Measurements from ENCODE around the gene GTF3C5. TPM values are rescaled to one million over a fixed set of nuclear protein-coding genes. Genes with fewer than 3 reads are reported as not detected.

The GTF3C5 gene
- total RNA-seq, 1 donor from 2014 or later = 46.4 TPM

DNA sequence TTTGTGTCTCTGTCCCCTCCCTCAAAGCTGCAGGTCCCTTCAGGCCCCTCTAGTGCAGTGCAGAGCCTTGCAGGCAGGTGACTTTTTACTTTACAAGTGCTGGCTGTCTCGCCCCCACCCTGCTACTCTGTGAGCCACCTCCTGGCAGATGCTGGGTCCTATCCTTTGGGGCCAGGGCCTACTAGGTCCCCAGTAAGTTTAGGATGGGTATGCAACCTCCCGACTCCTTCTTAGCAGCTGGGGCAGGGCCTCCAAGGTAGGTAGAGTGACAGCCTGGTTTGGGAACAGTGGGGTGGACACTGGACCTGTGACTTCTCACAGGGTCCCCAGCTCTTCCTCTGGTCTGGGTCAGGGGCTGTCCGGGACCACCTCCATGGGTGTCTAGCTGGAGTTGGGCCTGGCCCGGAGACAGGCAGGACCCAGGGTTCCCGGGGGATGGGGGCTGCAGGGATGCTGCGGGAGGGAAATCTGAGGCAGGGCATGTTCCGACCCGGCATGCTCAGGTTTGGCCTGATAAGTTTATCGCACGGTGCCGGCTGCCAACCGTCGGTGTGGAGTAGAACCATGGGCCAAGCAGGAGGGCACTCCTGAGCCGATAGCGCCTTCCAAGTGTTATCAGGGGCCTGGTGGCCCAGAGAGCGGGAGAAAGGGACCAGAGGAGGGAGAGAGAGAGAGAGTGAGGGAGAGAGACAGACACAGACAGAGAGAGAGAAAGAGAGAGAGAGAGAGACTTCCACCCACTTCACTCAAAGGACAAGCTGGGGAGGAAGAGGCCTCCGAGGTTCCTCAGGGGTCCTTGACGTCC lies 31.8 kb upstream of the GTF3C5 start:
- Mint-ChIP-seq H3K27ac (ENCODE audit: unreplicated experiment) (no peak overlapping the region), H3K4me3 (ENCODE audit: unreplicated experiment) (no peak overlapping the region), H3K9me3 (ENCODE audit: unreplicated experiment) (no peaks in the 10 kb centered on the region), H3K36me3 (ENCODE audit: low read depth, unreplicated experiment) (no peaks in the 10 kb centered on the region), H3K27me3 (ENCODE audit: low read depth, unreplicated experiment) (peaks cover 39% of the 10 kb centered on the region), H3K4me1 (ENCODE audit: low read depth, unreplicated experiment) (peaks cover 12% of the 10 kb centered on the region)
- FAIRE-seq = no peak
- Histone ChIP-seq H3K27ac (ENCODE audit: low read depth, low read length) (no peak overlapping the region), H3K27me3 (ENCODE audit: insufficient read depth, low read length) (peaks cover 9% of the 10 kb centered on the region), H3K4me3 (ENCODE audit: insufficient read depth, low read depth, low read length) (no peak overlapping the region), H3K79me2 (ENCODE audit: insufficient read depth, low read length) (no peaks in the 10 kb centered on the region), H2AFZ (ENCODE audit: low read depth, low read length) (no peak overlapping the region), H3K9ac (ENCODE audit: low read length) (no peak overlapping the region), H3K4me2 (ENCODE audit: low read length) (no peak overlapping the region), H4K20me1 (ENCODE audit: insufficient read depth, low read length) (no peaks in the 10 kb centered on the region), H3K9me3 (ENCODE audit: insufficient read depth, low read depth, low read length) (no peaks in the 10 kb centered on the region), H3K36me3 (ENCODE audit: insufficient read depth, low read length) (no peaks in the 10 kb centered on the region), H3K4me1 (ENCODE audit: insufficient read depth, low read length) (no peaks in the 10 kb centered on the region)
- TF ChIP-seq CTCF (IDR thresholded peaks at IDR 0.05; ENCODE audit: insufficient read depth, low read depth, low read length) = no peak
- TF ChIP-seq EZH2 (IDR thresholded peaks at IDR 0.05; ENCODE audit: insufficient read depth, low read length) = no peak
- no peak for DNase-seq (ENCODE audit: low read depth)

GRCh38 chr9:133002147-133003070 lies 28.4 kb upstream of the GTF3C5 start:
- Histone ChIP-seq H3K36me3 (ENCODE audit: insufficient read depth, low read length) (no peaks in the 10 kb centered on the region), H3K4me3 (ENCODE audit: insufficient read depth, low read depth, low read length) (no peak overlapping the region), H3K27me3 (ENCODE audit: insufficient read depth, low read length) (peaks cover 10% of the 10 kb centered on the region), H4K20me1 (ENCODE audit: insufficient read depth, low read length) (no peaks in the 10 kb centered on the region), H3K9ac (ENCODE audit: low read length) (no peak overlapping the region), H3K4me1 (ENCODE audit: insufficient read depth, low read length) (no peaks in the 10 kb centered on the region), H2AFZ (ENCODE audit: low read depth, low read length) (no peak overlapping the region), H3K4me2 (ENCODE audit: low read length) (no peak overlapping the region), H3K27ac (ENCODE audit: low read depth, low read length) (no peak overlapping the region), H3K79me2 (ENCODE audit: insufficient read depth, low read length) (no peaks in the 10 kb centered on the region), H3K9me3 (ENCODE audit: insufficient read depth, low read depth, low read length) (peaks cover 3% of the 10 kb centered on the region)
- FAIRE-seq = no peak
- TF ChIP-seq CTCF (IDR thresholded peaks at IDR 0.05; ENCODE audit: insufficient read depth, low read depth, low read length) (no peak), EZH2 (IDR thresholded peaks at IDR 0.05; ENCODE audit: insufficient read depth, low read length) (no peak)
- peaks cover 46% of the 10 kb centered on the region for H3K27me3 Mint-ChIP-seq (ENCODE audit: low read depth, unreplicated experiment)
- no peak overlapping the region for H3K27ac Mint-ChIP-seq (ENCODE audit: unreplicated experiment)
- no peak overlapping the region for H3K4me3 Mint-ChIP-seq (ENCODE audit: unreplicated experiment)
- H3K4me1 Mint-ChIP-seq (ENCODE audit: low read depth, unreplicated experiment) = peaks cover 4% of the 10 kb centered on the region
- peaks cover 4% of the 10 kb centered on the region for H3K9me3 Mint-ChIP-seq (ENCODE audit: unreplicated experiment)
- no peaks in the 10 kb centered on the region for H3K36me3 Mint-ChIP-seq (ENCODE audit: low read depth, unreplicated experiment)
- DNase-seq (ENCODE audit: low read depth) = no peak
